Measurements from ENCODE around the gene RPS6KA2. TPM values are rescaled to one million over a fixed set of nuclear protein-coding genes. Genes with fewer than 3 reads are reported as not detected.

The RPS6KA2 gene
- polyA plus RNA-seq, 1 experiment = 70.9 TPM

- Histone ChIP-seq H3K27ac (ENCODE audit: low read depth, low read length) (no peak overlapping the region), H3K27me3 (ENCODE audit: control insufficient read depth, insufficient read depth, low read length) (no peaks in the 10 kb centered on the region), H3K9me3 (ENCODE audit: control insufficient read depth, insufficient read depth, low read length) (no peaks in the 10 kb centered on the region; the same call in none of the 2 replicates), H3K4me3 (ENCODE audit: low read depth, low read length) (no peak overlapping the region)
- DNase-seq (ENCODE audit: low read depth, low spot score) = no peak
- TF ChIP-seq CTCF (IDR thresholded peaks at IDR 0.05; ENCODE audit: low read depth, low read length) = no peak
- ChIA-PET POLR2A (no interaction called here), CTCF (interaction anchor here (0.8 kb wide), 1 partner anchor 19 kb away, joined by 3 read pairs; no protein-coding TSS in a partner anchor)
These were observed 172.1 kb downstream of the RPS6KA2 start for GRCh38 chr6:166454692-166455515.

- no peak for TF ChIP-seq CTCF (IDR thresholded peaks at IDR 0.05; ENCODE audit: low read depth, low read length)
- no peak overlapping the region for H3K4me3 ChIP-seq (ENCODE audit: low read depth, low read length)
- H3K27ac ChIP-seq (ENCODE audit: low read depth, low read length) = no peak overlapping the region
- ChIA-PET CTCF (no interaction called here), POLR2A (no interaction called here)
- no peaks in the 10 kb centered on the region; the same call in none of the 2 replicates for H3K9me3 ChIP-seq (ENCODE audit: control insufficient read depth, insufficient read depth, low read length)
- no peaks in the 10 kb centered on the region for H3K27me3 ChIP-seq (ENCODE audit: control insufficient read depth, insufficient read depth, low read length)
- no peak for DNase-seq (ENCODE audit: low read depth, low spot score)
These were observed 173.4 kb downstream of the RPS6KA2 start for GRCh38 chr6:166453651-166454050.

- ChIA-PET CTCF (no interaction called here), POLR2A (no interaction called here)
- no peaks in the 10 kb centered on the region; the same call in 1 of the 2 replicates for H3K9me3 ChIP-seq (ENCODE audit: control insufficient read depth, insufficient read depth, low read length)
- no peak for DNase-seq (ENCODE audit: low read depth, low spot score)
- no peak overlapping the region for H3K4me3 ChIP-seq (ENCODE audit: low read depth, low read length)
- H3K27me3 ChIP-seq (ENCODE audit: control insufficient read depth, insufficient read depth, low read length) = no peaks in the 10 kb centered on the region
- no peak overlapping the region for H3K27ac ChIP-seq (ENCODE audit: low read depth, low read length)
- no peak for TF ChIP-seq CTCF (IDR thresholded peaks at IDR 0.05; ENCODE audit: low read depth, low read length)
These were observed 176.7 kb downstream of the RPS6KA2 start for GRCh38 chr6:166450167-166450873.

- CTCF ChIA-PET = no interaction called here
These were observed 177.4 kb downstream of the RPS6KA2 start for GRCh38 chr6:166449641-166450040.

More at GRCh38 chr6:166449641-166450040, 177.4 kb downstream of the RPS6KA2 start:
- Histone ChIP-seq H3K27ac (ENCODE audit: low read depth, low read length) (no peak overlapping the region), H3K27me3 (ENCODE audit: control insufficient read depth, insufficient read depth, low read length) (no peaks in the 10 kb centered on the region), H3K4me3 (ENCODE audit: low read depth, low read length) (no peak overlapping the region), H3K9me3 (ENCODE audit: control insufficient read depth, insufficient read depth, low read length) (no peaks in the 10 kb centered on the region; the same call in 1 of the 2 replicates)
- no peak for DNase-seq (ENCODE audit: low read depth, low spot score)
- TF ChIP-seq CTCF (IDR thresholded peaks at IDR 0.05; ENCODE audit: low read depth, low read length) = no peak
- POLR2A ChIA-PET = no interaction called here

All from AG04450 (cell line).